A673 (cell line): ENCODE measurements around the gene VN1R5.

ENCODE experiments used
- CTCF ChIP-seq: fragments of 300-800, 200-600 bp; sonication (generic); conservative IDR thresholded peaks from 2 replicates; pipeline ENCODE4 v1.5.1; 2017; ENCODE audit warnings: low read depth, mild to moderate bottlenecking, antibody characterized with exemption, low read length, moderate library complexity, mixed read lengths
- EZH2 ChIP-seq: fragments of 200-600 bp; sonication (generic); IDR thresholded peaks from 2 replicates; pipeline ENCODE4 v1.6.1; 2017; ENCODE audit warnings: borderline replicate concordance, low read depth, mild to moderate bottlenecking, mixed read lengths, antibody characterized with exemption, low read length; ENCODE audit not compliant: poor library complexity, severe bottlenecking

- TF ChIP-seq CTCF = no peak
- TF ChIP-seq EZH2 = no peak
These were observed 37.7 kb upstream of the VN1R5 start for GRCh38 chr1:247218121-247218651.
